Ascending aorta (tissue), 2 donors: ENCODE results near the gene NRXN3. TPM values are rescaled to one million over a fixed set of nuclear protein-coding genes. Genes with fewer than 3 reads are reported as not detected.

Experiments used
- DNase-seq, 2 donors: peaks; one replicate each; pipeline ENCODE4 v3.0.0-alpha.2; 2019; ENCODE audit warnings: low spot score in 2 of 2
- H3K27ac ChIP-seq, 2 donors: fragments of 200-600 bp; sonication (generic); one replicate each; pipeline ENCODE4 v1.5.1; 2016 to 2017; ENCODE audit warnings: mild to moderate bottlenecking in 1 of 2
- H3K27me3 ChIP-seq: fragments of 200-600 bp; sonication (generic); one replicate; pipeline ENCODE4 v1.5.1; 2017
- H3K36me3 ChIP-seq, 2 donors: fragments of 200-600 bp; sonication (generic); one replicate each; pipeline ENCODE4 v1.5.1; 2016
- H3K4me1 ChIP-seq, 2 donors: fragments of 200-600 bp; sonication (generic); one replicate each; pipeline ENCODE4 v1.5.1; 2016 to 2017; ENCODE audit warnings: mild to moderate bottlenecking in 1 of 2
- H3K4me3 ChIP-seq, 2 donors: fragments of 200-600 bp; sonication (generic); one replicate each; pipeline ENCODE4 v1.5.1; 2016 to 2017; ENCODE audit warnings: mild to moderate bottlenecking in 1 of 2
- H3K9me3 ChIP-seq, 2 donors: fragments of 200-600 bp; sonication (generic); one replicate each; pipeline ENCODE4 v1.5.1; 2016
- intact Hi-C: fragments of 100-400 bp; cut with DNase I; formaldehyde crosslinking; loops from one replicate; pipeline ENCODE4 v1.15.1; 2023
- total RNA-seq: library from RNA; depleted of rRNA; stranded (reverse); fragments of >200 nt; gene quantifications from one replicate; pipeline ENCODE4 v1.1.0, GENCODE V29; 2016
- TF ChIP-seq, protein P1 (sequence below), 3 experiments: fragments of 200-600 bp in 2 of 3; fragments of 450-650 bp in 1 of 3; sonication (generic) in 2 of 3; IDR thresholded peaks; one replicate each; pipeline ENCODE4 v1.5.1; 2016 to 2019; ENCODE audit warnings: antibody characterized with exemption in 3 of 3, mild to moderate bottlenecking in 1 of 3, moderate library complexity in 1 of 3

The NRXN3 gene
- total RNA-seq, 1 donor from 2014 or later, result 21.0 TPM

DNA sequence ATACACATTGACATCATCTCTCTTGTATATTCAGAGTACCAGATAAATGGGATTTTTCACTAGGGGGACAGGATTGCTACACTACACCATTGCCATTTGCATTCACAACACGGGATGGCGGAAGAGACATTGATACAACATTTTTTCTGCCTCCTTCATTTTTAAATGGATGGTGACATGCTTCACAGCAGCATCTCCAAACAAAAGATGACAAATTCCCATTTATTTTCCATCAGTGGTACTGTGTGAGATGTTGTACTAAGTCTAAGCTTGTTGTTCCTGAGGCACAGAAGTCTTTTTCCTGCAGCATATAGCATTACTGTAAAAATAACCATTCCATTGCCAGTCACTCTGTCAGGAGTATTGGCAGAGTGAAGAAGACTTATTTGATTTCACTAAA, 912.7 kb downstream of the NRXN3 start:
- no peaks in the 10 kb centered on the region for H3K4me1 ChIP-seq
- intact Hi-C loops, result no loop called here
- H3K4me3 ChIP-seq, result no peak overlapping the region
- no peak for DNase-seq
- no peaks in the 10 kb centered on the region for H3K27me3 ChIP-seq
- no peak overlapping the region for H3K27ac ChIP-seq
- TF ChIP-seq, protein P1, sequence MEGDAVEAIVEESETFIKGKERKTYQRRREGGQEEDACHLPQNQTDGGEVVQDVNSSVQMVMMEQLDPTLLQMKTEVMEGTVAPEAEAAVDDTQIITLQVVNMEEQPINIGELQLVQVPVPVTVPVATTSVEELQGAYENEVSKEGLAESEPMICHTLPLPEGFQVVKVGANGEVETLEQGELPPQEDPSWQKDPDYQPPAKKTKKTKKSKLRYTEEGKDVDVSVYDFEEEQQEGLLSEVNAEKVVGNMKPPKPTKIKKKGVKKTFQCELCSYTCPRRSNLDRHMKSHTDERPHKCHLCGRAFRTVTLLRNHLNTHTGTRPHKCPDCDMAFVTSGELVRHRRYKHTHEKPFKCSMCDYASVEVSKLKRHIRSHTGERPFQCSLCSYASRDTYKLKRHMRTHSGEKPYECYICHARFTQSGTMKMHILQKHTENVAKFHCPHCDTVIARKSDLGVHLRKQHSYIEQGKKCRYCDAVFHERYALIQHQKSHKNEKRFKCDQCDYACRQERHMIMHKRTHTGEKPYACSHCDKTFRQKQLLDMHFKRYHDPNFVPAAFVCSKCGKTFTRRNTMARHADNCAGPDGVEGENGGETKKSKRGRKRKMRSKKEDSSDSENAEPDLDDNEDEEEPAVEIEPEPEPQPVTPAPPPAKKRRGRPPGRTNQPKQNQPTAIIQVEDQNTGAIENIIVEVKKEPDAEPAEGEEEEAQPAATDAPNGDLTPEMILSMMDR (IDR thresholded peaks at IDR 0.05), result no peak
- H3K9me3 ChIP-seq, result no peaks in the 10 kb centered on the region
- H3K36me3 ChIP-seq, result no peaks in the 10 kb centered on the region

DNA sequence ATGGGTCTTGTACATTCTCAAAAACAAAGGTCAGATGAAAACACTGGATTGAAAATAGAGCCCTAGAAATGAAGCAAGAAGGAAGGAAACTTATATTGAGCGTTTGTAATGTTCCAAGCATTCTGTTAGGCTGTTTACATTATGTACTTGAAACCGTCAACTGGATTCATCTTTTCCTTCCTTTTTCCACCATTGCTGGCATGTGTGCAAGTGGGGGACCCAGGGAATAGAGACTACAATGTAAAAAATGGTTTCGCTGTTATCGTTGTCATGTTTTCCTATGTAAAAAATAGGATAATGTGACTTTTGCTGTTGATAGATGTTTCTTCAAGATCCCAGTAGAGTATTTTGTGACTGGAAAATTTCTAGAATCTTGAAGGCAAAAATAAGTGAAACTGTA, 913.2 kb downstream of the NRXN3 start:
- H3K4me1 ChIP-seq, result no peaks in the 10 kb centered on the region
- DNase-seq, result no peak
- no peak overlapping the region for H3K27ac ChIP-seq
- intact Hi-C loops, result no loop called here
- H3K27me3 ChIP-seq, result no peaks in the 10 kb centered on the region
- H3K4me3 ChIP-seq, result no peak overlapping the region
- TF ChIP-seq, protein P1 (IDR thresholded peaks at IDR 0.05), result no peak
- no peaks in the 10 kb centered on the region for H3K36me3 ChIP-seq
- H3K9me3 ChIP-seq, result no peaks in the 10 kb centered on the region

DNA sequence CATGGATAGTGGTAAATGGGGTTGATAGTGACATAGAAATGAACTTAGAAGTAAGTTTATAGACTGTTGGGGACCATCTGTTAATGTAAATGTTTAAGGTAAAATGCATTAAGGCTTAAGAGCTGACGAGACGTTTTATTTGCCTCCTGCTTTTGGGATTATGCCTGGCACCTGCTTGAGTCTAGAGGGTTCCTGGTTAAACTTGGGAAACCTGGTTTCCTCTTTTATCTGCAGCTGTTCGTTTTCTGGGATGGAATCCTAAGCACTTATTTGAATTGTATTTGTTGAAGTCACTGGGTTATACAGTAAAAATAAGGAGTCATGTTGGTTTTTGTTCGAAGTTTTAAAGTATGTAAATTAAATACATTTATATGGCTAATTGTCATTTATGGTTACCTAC, 914.7 kb downstream of the NRXN3 start:
- no peak for DNase-seq
- TF ChIP-seq, protein P1 (IDR thresholded peaks at IDR 0.05), result no peak
- H3K27me3 ChIP-seq, result no peaks in the 10 kb centered on the region
- no peak overlapping the region for H3K27ac ChIP-seq
- no peaks in the 10 kb centered on the region for H3K9me3 ChIP-seq
- H3K4me1 ChIP-seq, result peaks cover 0 to 4% of the 10 kb centered on the region in 2 donors
- H3K36me3 ChIP-seq, result no peaks in the 10 kb centered on the region
- H3K4me3 ChIP-seq, result no peak overlapping the region
- intact Hi-C loops, result no loop called here

DNA sequence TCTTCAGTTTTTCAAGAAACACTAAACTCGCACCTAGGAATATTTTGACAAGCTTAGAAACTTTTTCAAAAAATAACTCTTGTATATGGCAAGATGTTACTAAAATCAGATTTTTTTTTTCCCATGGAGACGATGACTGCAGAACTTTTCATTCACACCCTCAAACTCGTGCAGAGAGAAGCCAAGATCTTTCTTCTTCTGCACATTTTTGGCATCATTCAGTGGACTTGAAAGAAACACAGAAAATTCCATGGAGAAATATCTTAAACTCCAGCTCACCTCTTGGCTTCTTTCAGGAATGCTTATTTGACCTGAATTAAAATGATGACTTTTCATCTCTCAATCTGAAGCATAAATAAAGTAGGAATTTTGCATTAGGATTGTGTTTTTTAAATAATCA, 919.4 kb downstream of the NRXN3 start:
- Histone ChIP-seq H3K27ac (no peak overlapping the region), H3K4me3 (no peak overlapping the region), H3K4me1 (peaks cover 0 to 10% of the 10 kb centered on the region in 2 donors), H3K9me3 (no peaks in the 10 kb centered on the region), H3K36me3 (no peaks in the 10 kb centered on the region), H3K27me3 (no peaks in the 10 kb centered on the region)
- intact Hi-C loops, result no loop called here
- TF ChIP-seq, protein P1 (IDR thresholded peaks at IDR 0.05), result no peak
- no peak for DNase-seq

DNA sequence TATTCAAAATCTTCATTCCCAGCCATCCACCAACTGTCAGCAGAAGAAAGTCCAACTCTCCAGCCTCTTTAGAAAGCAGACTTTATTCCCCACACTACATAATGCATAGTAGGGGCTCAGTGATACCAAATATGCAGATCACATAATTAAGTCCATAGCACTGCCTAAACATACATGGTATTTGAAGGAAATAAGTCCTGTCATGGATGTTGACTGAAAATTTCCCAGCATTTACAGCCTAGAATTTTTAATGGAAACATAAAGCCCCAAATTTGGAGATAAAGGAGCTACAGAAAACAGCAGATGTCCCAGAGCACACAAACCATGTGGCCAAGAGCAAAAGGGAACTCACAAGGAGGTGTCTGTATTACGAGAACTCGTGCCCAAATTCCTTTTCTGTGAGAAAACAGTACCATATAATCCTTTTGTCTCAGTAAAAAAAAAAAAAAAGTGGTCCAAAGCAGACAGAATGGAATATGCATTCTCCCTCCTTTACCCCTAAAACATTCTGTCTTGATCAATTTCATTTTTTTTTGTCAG, 920.5 kb downstream of the NRXN3 start:
- Histone ChIP-seq H3K9me3 (no peaks in the 10 kb centered on the region), H3K27me3 (no peaks in the 10 kb centered on the region), H3K4me3 (no peak overlapping the region), H3K36me3 (no peaks in the 10 kb centered on the region), H3K4me1 (peaks cover 0 to 10% of the 10 kb centered on the region in 2 donors), H3K27ac (no peak overlapping the region)
- intact Hi-C loops, result no loop called here
- DNase-seq, result no peak
- TF ChIP-seq, protein P1 (IDR thresholded peaks at IDR 0.05), result no peak
